Measurements from ENCODE around the gene BCAT1.
A peak's percentile ranks its signal among the peaks of the same experiment; 100 is the strongest.

The BCAT1 gene, protein sequence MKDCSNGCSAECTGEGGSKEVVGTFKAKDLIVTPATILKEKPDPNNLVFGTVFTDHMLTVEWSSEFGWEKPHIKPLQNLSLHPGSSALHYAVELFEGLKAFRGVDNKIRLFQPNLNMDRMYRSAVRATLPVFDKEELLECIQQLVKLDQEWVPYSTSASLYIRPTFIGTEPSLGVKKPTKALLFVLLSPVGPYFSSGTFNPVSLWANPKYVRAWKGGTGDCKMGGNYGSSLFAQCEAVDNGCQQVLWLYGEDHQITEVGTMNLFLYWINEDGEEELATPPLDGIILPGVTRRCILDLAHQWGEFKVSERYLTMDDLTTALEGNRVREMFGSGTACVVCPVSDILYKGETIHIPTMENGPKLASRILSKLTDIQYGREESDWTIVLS

DNA sequence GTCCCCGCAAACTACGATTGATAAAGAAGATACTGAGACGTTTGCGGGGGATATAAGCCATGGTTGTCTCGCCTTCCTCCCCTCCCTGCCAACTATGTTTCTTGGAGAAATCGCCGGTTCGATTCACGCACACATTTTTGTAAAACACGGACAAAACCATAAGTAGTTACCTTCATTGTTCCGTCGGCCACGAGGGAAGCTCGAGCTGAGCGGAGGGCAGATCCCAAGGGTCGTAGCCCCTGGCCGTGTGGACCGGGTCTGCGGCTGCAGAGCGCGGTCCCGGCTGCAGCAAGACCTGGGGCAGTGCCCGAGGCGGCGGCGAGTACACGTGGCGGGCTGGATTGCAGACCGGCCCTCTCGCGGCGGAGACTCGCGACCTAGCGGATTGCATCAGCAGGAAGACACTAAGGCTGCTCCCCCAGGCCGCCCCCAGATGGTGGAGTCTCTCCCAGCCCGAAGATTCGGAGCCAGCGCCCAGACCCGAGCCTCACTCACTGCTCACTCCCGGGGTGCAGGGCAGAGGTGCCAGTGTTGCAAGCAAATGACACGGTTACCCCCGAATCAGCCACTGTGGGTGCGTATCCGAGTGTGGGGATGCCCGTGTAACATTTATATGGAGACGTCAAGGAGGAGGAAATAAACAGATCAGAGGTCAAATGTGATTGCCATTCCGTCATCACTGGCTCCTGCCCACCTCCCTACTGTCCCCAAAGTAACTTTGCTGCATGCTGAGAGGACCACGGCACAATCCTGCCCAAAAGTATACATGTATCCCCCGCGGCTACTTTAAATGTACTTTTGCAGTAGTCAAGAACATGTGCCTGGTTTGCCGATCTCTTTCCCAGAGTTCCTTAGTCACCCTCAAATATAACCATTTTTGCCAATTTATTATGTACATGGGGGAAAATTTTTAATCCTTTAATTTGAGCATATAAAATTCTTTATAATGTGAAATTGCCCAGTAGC lies at the start of gene BCAT1:
TSS of gene BCAT1 (minus strand) at position 345 of the 966 bp plus-strand sequence. CDS start at position 176, 169 bp downstream.
- no peak for DNase-seq

DNA sequence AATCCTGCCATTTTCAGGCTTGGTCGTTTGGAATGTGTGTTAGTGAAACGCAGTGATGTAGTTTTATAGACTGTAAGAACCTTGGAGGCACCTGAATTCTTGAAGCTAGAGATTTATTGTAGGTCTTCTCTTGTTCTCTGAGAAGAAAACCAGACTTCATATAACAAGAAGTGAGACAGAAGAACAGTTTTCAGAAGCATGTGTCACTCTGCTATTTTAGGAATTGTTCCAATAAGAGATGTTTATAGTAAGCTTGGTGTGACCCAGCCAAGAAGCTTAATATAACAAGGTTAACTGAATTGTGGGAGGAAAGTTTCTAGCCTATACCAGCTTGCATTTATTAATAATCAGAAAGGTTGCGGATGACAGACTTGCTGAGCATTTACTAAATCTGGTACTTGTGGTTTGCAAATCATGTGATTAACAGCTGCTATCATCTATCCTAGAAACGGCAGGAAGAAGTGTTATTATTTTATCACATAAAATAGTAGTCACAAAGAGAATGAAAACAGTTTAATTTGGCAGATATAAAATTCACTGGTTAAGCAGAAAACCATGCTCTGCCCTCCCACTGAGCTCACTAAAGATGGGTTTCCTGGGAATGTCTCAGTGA lies 49.2 kb upstream of the BCAT1 start:
- no peak for DNase-seq

DNA sequence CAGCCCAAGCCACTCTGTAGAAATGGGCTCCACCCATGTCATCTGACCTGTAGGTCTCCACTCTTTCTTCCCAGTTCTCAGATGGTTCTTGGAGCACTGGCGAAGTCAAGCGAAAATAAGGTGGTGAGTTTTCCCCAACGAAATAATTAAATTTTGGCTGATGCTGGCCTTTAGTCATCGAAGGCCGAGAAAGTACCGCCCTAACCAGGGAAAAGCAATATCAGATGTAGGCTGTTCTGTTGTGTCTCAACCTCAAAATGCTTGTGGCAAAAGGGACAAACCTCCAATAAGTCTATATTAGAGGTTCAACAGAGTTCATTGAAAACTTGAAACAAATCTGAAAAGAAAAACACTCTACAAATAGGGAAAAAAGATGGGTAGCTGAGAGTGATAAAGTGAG lies 48.6 kb upstream of the BCAT1 start:
- no peak for DNase-seq

DNA sequence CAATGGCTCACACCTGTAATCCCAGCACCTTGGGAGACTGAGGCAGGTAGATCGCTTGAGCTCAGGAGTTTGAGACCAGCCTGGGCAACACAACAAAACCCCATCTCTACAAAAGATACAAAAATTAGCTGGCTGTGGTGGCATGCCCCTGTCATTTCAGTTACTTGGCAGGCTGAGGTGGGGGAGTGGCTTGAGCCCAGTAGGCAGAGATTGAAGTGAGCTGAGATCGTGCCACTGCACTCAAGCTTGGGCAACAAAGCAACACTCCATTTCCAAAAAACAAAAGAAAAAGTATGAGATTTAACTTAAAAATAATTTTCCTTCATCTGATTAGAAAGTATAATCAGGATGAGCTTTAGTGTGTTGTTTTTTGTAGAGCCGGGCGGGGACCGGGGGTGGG lies 47.9 kb upstream of the BCAT1 start:
- DNase-seq = no peak

DNA sequence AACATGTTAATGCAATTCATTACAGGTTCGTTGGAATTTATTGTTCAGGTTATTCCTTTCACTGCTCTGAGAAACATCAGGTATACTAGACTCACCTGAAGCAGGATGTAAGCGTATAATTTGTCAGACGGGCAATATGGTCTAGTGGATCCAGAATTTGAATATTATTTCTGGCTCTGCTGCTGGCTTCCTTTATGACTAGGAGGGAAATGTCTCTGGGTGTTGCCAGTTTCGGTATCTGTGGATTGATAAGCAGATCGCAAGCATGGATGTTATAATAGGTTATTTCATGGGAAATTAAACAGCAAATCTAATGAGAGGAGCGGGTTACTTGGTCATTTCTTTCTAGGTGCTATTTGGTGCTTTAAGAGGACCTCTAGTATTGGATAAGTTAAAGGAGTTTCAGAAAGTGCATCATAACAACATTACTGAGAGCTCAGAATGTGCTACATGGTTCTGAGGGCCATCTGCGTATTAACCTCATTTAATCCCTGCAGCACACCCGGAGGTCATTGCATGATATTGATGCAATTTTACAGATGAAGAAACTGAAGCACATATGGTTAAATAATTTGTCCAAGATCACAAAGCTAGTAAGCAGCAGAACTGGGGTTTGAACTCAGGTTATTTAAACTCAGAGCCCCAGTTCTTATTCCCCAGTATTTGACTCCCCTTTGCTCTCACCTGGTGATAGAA lies 47.3 kb upstream of the BCAT1 start:
- no peak for DNase-seq

DNA sequence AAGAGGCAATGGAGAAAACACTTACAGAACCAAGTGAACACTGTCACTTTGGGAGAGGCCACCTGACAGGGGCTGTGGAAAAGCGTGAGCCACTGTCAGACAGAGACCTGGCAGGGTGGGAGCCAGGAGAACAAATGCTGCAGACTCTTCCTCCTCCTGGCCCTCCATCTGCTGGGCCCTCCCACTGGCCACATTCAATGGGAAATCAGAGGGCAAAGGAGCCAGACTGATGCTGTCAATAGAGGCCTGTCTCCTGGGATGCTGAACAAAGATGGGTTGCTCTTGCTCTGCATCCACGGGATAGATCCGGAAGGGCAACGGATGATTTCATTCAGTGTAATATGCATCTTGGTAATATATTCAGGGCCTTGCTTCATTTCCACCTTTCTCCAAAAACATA lies 44.9 kb upstream of the BCAT1 start:
- no peak for DNase-seq

DNA sequence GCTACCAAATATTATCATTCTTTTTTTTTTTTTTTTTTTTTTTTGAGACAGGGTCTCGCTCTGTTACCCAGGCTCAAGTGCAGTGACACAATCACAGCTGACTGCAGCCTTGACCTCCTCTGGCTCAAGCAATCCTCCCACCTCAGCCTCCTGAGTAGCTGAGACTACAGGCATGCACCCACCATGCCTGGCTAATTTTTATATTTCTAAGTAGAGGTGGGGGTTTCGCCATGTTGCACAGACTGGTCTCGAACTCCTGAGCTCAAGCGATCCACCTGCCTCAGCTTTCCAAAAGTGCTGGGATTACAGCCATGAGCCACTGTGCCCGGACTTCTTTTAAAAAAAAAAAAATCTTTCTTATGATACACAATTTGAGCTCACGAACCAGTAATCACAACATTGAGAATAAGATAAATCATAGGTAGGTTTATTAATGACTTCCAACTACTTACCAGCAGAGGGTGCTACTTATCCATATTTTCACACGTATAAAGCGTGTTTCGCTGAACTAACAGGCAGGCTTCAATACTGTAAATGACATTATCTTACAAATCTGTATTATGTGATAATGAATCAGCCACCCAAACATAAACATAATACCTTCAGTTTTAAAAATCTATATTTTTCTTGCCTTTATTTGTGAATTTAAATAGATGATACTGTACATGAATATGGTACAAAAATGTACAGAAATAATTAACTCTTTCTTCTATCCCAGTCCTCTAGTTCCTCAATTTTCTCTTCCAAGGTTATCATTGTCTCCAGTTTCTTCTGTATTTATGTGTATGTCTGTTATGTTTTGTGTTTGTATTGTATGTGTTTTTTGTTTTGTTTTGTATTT lies 42.5 kb upstream of the BCAT1 start:
- peak; percentile 46 for DNase-seq

DNA sequence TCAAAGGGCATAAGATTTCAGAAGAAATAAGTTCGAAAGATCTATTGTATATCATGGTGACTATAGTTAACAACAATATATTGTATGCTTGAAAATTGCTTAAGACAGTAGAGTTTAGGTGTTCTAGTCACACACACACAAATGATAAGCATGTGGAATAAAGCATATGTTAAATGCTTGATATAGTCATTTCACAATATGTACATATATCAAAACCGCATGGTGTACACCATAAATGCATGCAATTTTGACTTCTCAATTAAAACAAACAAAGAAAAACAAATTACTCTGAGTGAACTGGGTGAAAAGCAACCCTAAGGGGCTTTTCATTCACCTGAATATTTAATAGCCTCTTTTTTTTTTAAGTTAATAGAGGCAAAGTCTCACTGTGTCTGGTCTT lies 40.3 kb upstream of the BCAT1 start:
- no peak for DNase-seq

DNA sequence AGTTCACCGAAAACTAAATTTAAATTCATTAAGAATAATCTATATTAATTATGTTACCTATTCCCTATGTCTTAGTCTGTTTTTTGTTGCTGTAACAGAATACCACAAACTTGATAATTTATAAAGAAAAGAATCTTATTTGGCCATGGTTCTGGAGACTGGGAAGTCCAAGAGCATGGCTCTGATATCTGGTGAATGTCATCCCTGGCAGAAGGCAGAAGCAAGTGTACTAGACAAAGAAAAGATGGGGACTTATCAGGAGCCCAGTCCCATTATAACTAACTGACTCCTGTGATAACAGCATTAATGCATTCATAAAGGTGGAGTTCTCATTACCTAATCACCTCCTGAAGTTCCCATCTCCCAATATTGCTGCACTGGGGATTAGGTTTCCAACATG lies 33.3 kb upstream of the BCAT1 start:
- DNase-seq = no peak

DNA sequence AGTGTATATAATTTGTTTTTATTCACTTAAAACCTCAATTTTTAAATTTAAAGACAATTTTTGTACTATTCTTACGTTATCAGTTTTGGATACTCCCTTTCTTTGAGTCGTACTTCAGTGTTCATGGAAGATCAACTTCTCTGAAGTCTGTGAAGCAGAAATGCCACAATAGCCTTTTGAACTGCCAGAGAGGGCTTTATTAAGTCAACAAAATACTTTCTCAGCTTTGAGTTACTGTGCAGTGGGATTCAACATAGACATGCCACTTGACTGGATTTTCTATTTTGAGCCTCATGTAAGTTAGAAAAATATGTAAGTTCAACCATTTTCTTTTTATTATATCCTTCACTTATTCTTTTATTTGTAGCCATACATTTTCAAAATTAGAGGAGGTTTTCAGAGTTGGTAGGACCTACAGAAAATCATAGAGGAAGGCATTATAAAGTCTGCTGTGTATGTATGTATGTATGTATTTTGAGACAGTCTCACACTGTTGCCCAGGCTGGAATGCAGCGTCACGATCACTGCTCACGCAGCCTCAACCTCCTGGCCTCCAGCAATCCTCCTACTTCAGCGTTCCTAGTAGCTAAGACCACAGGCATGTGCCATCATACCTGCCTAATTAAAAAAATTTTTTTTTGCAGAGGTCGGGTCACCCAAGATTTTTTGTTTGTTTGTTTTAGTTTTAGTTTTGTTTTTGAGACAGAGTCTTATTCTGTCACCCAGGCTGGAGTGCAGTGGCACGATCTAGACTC lies 31.3 kb upstream of the BCAT1 start:
- DNase-seq = no peak

DNA sequence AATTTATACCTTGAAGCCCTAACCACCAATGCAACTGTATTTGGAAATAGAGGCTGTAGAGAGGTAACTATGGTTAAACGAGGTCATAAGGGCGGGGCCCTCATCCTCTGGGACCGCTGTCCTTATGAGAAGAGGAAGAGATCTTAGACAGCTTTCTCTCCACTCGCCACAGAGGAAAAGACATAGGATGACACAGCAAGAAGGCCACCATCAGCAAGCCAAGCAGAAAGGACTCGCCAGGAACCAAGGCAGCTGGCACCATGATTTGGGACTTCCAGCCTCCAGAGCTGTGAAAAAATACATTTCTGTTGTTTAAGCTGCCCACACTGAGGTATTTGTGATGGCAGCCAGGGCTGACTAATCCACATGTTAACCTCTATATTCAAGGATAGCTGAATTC lies 30.4 kb upstream of the BCAT1 start:
- no peak for DNase-seq

DNA sequence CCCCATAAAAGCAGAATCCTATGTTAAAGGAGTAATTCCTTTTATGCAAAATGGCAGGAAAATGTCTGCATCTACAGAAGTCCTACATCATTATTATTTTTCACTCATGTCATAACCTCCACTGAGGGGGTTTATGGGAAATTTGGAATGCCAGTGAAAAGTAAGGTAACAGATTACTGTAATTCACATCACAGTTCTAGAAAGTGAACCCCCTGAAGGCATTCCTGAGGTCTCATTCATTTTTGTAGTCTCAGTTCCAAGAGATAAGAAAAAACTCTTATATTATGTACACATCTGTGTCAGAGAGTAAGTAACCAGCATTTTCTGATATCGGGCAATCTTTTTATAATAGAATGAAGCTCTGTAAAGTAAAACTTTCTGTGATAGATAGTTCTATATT lies 28.8 kb upstream of the BCAT1 start:
- DNase-seq = no peak

DNA sequence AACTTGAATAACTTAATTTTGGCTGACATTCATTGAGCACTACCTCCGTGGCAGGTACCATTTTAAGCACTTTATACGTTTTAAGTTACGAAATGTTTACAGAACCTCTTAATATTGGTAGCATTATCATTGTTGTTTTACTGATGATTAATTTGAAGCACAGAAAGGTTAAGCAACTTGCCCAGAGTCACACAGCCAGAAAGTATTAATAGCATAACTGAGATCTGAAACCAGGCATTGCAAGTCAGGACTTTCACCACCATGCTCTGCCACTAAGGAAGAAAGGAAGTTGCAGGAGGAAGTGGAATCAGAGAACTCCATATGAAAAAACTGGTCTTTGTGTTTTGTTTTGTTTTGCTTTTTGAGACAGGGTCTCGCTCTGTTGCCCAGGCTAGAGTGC lies 28.2 kb upstream of the BCAT1 start:
- DNase-seq = no peak

DNA sequence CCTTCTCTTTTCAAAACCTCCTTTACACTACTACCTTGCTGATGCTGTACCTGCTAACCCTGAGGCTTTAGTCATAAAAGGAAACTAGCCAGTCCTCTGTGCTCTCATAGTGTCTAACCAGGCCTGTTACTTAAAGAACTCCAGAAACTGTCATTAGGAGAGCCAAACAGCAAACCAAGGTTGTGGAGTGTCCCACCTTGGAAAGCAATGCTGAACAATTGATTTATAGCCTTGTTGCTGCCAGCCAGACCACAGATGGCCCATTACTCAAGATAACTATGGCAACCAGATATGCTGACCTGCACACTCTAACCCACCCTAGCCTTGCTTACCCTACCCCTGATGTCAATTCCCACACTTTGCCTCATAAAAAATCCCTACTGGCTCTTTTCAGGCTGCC lies 26.5 kb upstream of the BCAT1 start:
- no peak for DNase-seq

DNA sequence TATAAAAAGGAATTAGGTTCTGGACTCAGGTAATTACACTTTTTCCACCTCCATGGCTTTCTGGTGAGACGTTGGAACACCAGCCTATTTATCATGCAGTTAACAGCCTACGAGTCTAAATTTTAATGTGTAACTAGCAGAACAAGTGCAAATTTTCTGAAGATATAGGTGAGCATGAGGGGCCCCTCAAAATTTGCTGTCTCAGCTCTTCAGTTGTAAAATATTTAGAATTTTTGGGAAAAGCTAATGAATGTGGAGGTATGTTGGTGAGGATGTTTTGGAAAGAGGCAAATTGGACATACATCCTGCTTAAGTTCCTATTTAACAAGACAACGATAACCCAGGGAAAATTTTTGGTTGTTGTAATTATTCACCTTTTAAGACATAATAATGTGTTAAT lies 25.3 kb upstream of the BCAT1 start:
- no peak for DNase-seq

DNA sequence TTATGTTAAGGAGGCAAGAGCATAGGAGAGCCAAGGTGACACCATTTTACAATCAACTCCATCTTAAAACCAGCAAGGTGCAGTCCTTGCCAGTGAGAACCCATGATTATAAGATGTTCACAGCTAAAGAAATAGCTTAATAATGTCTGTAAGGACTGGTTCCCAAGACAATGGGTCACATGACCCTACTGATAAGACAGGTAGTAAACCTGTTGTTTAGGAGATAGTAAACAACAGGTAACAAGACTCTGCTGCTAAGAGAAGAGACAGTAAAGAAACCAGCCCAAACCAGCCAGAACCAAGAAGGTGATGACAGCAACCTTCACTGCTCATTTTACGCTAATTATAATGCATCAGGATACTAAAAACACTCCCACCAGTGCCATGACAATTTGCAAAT lies 23.2 kb upstream of the BCAT1 start:
- no peak for DNase-seq

DNA sequence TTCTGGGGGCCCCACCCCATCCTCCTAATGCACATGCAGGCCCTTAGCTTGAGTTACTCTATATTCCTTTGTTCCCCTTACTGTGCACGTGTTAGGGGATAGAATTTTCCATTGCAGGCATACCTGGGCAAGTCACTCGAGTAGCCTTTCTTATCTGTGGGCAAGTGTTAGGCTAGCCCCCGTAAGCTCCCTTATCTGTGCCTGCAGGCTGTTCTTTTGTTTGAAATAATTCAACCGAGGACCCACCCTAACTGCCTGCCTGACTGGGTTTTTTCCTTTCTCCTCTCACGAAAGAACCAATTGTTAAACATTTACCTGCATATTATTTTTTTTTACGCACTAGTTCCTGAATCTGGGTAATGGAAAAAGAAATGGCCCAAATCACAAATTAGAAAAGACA lies 21.3 kb upstream of the BCAT1 start:
- DNase-seq = no peak

DNA sequence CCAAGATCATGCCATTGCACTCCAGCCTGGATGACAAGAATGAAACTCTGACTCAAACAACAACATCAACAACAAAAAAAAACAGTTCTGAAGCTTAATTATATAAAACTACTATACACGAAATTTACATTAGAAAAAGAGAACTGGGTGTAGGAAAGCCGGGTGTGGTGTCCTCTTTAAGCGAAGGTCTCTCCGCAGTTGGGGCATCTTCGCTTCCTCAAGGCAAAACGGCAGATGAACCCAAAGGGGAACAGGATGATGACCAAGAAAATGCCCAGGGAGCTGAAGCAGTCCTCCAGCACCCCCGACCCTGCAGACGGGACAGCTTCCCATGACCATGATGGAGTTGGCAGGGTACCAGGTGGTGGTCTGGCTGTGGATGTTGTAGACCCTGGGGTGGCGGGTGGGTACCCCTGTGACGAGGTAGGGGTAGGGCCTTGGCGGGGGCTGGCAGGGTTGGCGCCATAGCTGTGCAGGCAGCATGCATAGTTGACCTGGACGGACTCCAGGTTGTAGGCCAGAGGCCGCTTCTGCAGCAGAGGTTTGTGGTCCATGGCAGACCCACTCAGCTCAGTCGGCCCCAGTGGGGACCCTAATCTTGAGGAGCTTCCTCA lies 18.2 kb upstream of the BCAT1 start:
- DNase-seq = no peak

DNA sequence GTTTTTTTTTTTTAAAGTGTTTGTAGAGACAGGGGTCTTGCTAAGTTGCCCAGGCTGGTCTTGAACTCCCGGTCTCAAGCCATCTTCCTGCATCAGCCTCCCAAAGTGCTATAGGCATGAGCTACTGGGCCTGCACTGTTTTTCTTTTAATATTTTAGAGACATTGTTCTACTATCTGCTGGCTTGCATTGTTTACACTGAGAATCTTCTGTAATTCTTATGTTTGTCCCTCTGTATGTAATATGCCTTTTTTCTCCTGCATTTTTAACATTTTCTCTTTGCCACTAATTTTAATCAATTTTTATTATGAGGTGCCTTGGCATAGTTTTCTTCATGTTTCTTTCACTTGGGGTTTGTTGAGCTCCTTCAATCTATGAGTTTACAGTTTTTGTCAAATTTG lies 15.4 kb upstream of the BCAT1 start:
- no peak for DNase-seq

DNA sequence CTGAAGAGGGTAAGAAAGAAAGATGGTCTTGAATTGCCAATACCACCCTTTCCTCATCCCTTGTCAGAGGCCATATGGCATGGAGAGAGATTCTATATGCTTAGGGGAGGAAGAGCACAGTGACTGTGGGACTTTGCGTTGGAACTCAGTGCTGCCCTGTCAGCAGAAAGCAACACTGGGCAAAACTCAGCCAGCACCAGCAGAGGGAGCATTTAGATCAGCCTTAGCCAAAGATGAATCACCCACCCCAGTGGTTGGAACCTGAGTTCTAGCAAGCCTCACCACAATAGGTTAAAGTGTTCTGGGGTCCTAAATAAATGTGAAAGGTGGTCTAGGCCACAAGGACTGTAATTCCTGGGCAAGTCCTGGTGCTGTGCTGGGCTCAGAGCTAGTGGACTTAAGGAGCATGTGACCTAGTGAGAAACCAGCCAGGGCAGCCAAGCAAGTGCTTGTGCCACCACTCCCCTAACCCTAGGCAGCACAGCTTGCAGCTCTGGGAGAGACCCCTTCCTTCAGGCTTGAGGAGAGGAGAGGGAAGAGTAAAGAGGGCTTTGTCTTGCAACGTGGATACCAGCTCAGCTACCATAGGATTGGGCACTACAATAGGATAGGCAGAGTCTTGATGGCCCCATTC lies 11.4 kb upstream of the BCAT1 start:
- no peak for DNase-seq
